UCSD-AML1 (cell line): Measurements from ENCODE around the gene CTNNA2.

Source experiments
- DNase-seq: peaks from one replicate; lab custom pipeline; 2025; ENCODE audit not compliant: unreplicated experiment; lab: John Stamatoyannopoulos, UW

CTNNA2 gene

GRCh38 chr2:79780781-79781180 lies 267.9 kb downstream of the CTNNA2 start:
- DNase-seq, result no peak

- DNase-seq, result no peak
Observed at GRCh38 chr2:79782576-79783452, 270.0 kb downstream of the CTNNA2 start.

GRCh38 chr2:79788952-79789651 lies 276.3 kb downstream of the CTNNA2 start:
- DNase-seq, result no peak

- DNase-seq, result no peak
Observed at GRCh38 chr2:79789811-79790210, 277.0 kb downstream of the CTNNA2 start.

GRCh38 chr2:79792090-79792489 lies 279.2 kb downstream of the CTNNA2 start:
- DNase-seq, result no peak

- DNase-seq, result no peak
Observed at GRCh38 chr2:79793006-79793405, 280.2 kb downstream of the CTNNA2 start.

GRCh38 chr2:79796641-79797040 lies 283.8 kb downstream of the CTNNA2 start:
- no peak for DNase-seq

- DNase-seq, result no peak
Observed at GRCh38 chr2:79798776-79799175, 285.9 kb downstream of the CTNNA2 start.

- DNase-seq, result no peak
Observed at GRCh38 chr2:79799729-79800128, 286.9 kb downstream of the CTNNA2 start.

GRCh38 chr2:79801082-79801481 lies 288.2 kb downstream of the CTNNA2 start:
- no peak for DNase-seq

GRCh38 chr2:79817288-79817687 lies 304.4 kb downstream of the CTNNA2 start:
- DNase-seq, result no peak

GRCh38 chr2:79820281-79820680 lies 307.4 kb downstream of the CTNNA2 start:
- no peak for DNase-seq

- no peak for DNase-seq
Observed at GRCh38 chr2:79822136-79822535, 309.3 kb downstream of the CTNNA2 start.

GRCh38 chr2:79824086-79824786 lies 311.4 kb downstream of the CTNNA2 start:
- DNase-seq, result no peak

- no peak for DNase-seq
Observed at GRCh38 chr2:79827881-79828280, 315.0 kb downstream of the CTNNA2 start.

GRCh38 chr2:79830501-79830900 lies 317.6 kb downstream of the CTNNA2 start:
- no peak for DNase-seq

- no peak for DNase-seq
Observed at GRCh38 chr2:79831961-79832360, 319.1 kb downstream of the CTNNA2 start.

GRCh38 chr2:79832511-79833234 lies 319.8 kb downstream of the CTNNA2 start:
- DNase-seq, result no peak

- no peak for DNase-seq
Observed at GRCh38 chr2:79833235-79833878, 320.5 kb downstream of the CTNNA2 start.

- DNase-seq, result no peak
Observed at GRCh38 chr2:79835911-79836310, 323.1 kb downstream of the CTNNA2 start.

GRCh38 chr2:79844011-79844410 lies 331.2 kb downstream of the CTNNA2 start:
- DNase-seq, result no peak
